Epithelial cell of proximal tubule (primary cell): ENCODE results near the gene ANKHD1. TPM values are rescaled to one million over a fixed set of nuclear protein-coding genes. Genes with fewer than 3 reads are reported as not detected.

Experiments
- DNase-seq: peaks from one replicate; pipeline ENCODE4 v3.0.0-alpha.2; 2011; ENCODE audit warnings: low read depth
- H3K4me3 ChIP-seq: 2 replicates; pipeline ENCODE4 v1.5.1; 2011; ENCODE audit warnings: low read depth, mild to moderate bottlenecking, low read length
- CTCF ChIP-seq: conservative IDR thresholded peaks from 2 replicates; pipeline ENCODE4 v1.5.1; 2012; ENCODE audit warnings: low read depth, mild to moderate bottlenecking, low read length
- total RNA-seq: library from RNA; depleted of rRNA; stranded (reverse); fragments of >200 nt; gene quantifications from 2 replicates; pipeline ENCODE4 v1.2.3, GENCODE V29; 2015

The ANKHD1 gene
- total RNA-seq, 1 donor from 2014 or later, result 32.6 TPM

- DNase-seq, result no peak
- H3K4me3 ChIP-seq, result no peak overlapping the region
- no peak for TF ChIP-seq CTCF
Observed at GRCh38 chr5:140393738-140394137, 7.9 kb upstream of the ANKHD1 start.

GRCh38 chr5:140398379-140398811, 3.2 kb upstream of the ANKHD1 start:
- DNase-seq, result no peak
- no peak for TF ChIP-seq CTCF
- H3K4me3 ChIP-seq, result no peak overlapping the region

DNA sequence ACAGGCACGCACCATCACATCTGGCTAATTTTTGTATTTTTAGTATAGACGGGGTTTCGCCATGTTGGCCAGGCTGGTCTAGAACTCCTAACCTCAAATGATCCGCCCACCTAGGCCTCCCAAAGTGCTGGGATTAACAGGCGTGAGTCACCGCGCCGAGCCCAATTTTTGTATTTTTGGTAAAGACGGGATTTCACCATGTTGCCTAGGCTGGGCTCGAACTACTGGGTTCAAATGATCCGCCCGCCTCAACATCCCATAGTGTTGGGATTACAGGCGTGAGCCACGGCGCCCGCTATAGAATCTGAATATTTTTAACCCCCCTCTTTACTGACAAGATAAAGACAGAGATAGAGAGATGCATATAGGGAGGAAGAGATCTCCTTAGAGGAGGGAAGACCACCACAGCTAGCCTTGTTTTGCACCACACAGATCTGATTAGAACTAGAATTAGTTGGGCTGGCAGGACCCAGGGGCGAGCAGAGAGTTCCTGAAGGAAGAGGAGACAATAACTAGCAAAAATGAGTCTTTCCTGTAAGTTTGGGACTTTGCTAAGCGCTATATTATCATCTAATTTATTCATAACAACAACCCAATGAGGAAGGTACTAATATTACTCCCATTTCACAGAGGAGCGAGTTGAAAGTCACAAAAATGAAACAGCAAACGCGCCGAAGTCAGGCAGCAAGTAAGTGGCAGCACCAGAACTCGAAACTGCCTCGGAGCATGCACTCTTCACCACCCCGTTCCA, 1.5 kb upstream of the ANKHD1 start:
- DNase-seq, result no peak
- TF ChIP-seq CTCF, result no peak
- H3K4me3 ChIP-seq, result peak overlapping the region; percentile 94

DNA sequence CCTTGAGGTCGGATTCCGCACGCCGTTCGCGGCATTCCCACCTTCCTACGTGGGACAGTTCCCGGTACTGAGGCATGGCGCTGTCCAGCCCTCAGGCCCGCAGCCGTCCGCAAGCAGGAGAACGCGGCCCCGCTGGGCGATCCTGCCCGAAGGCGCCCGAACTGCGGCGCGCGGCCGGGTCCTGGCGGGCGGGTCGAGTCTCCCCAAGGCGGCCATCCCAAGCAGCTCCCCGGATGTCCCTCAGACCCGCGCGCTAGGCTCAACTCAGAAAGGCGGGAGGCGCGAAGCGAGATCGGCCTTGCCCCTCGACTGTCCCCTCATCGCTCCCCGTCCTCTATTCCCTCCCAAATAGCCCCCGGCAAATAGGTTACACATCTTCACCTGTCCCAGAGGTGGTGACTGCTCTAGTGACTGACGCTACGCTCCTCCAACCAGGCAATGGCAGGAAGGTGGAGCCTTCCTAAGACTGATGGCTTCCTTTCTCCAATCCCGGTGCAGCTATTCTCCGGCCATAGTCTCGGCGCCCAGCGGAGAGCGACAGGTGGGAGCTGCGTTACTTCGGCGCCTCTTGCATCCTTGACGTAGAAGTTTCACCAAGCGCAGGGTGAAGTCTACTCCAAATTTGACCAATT, 787 bp upstream of the ANKHD1 start:
- DNase-seq, result peak; percentile 94
- H3K4me3 ChIP-seq, result peak overlapping the region; percentile 94
- no peak for TF ChIP-seq CTCF

DNA sequence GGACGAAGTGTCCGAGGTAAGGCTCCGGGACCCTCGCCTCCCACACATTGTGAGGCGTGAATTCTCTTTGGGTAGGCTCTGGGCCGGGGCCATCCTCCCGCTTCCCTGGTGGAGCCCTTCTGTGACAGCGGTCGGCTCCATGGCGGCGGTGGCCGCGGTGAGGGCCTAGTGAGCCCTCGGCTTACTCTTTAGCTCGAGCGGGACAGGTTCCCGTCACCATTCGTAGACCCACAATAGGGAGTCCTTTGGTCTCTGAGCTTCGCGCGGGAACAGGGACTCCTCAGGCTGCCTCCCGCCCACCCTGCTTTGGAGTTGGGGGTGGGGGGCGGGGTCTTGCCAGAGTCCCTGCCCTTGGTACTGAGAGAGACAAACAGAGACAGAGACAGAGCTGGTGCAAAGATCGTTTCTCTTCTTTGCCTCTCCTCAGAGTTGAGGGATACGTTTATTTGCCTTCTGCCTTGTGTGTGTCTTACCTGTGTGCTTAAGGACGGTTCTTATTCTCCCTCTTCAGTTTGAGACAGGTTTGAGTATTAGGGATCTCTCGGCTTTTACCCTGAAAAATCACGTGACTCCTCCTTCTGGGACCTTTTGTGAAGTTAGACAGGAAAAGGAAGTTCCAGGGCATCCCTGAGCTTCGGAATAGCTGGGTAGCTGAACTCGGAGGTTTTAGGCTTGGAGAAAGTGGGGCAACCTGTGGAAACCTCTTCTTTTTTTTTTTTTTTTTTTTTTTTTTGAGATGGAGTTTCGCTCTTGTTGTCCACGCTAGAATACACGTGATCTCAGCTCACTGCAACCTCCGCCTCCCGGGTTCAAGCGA, 833 bp downstream of the ANKHD1 start:
- H3K4me3 ChIP-seq, result peak overlapping the region; percentile 96
- DNase-seq, result no peak
- TF ChIP-seq CTCF, result no peak

DNA sequence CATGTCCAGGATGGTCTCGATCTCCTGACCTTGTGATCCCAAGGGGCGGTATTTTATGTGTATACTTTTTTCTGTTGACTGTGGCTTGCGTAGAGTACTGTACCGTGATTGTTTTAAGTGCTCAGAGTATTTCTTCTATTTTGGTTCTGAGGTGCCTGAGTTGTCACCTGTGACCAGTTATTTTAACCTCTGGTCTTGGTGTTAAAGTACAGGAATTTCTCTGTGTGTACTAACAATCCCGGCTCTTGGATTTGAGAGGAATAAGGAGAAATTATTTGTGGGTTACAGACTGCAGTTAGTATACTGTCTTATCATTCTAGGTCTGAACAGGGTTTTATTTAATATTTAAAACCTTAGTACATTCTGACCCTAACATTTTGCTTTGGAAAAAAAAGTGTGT, 2.0 kb downstream of the ANKHD1 start:
- peak overlapping the region; percentile 96 for H3K4me3 ChIP-seq
- TF ChIP-seq CTCF, result no peak
- no peak for DNase-seq
